Measurements from ENCODE around the gene TRIM8.

TRIM8 gene

GRCh38 chr10:102669206-102670064, 25.2 kb downstream of the TRIM8 start:
- TF ChIP-seq RAD21 (IDR thresholded peaks at IDR 0.05; ENCODE audit: low read depth) (peak; percentile 40; the same call in 1 of the 2 replicates), YY1 (IDR thresholded peaks at IDR 0.05; ENCODE audit: low read depth) (no peak), ZBTB7A (IDR thresholded peaks at IDR 0.05; ENCODE audit: low read depth) (peak; percentile 92), TEAD4 (IDR thresholded peaks at IDR 0.05) (no peak), REST (IDR thresholded peaks at IDR 0.05; ENCODE audit: low read depth) (no peak), MAX (IDR thresholded peaks at IDR 0.05) (no peak), CREB1 (IDR thresholded peaks at IDR 0.05; ENCODE audit: low read depth) (no peak), EGR1 (IDR thresholded peaks at IDR 0.05) (no peak)

- TF ChIP-seq MAX (IDR thresholded peaks at IDR 0.05), result no peak
These were observed 25.9 kb downstream of the TRIM8 start for GRCh38 chr10:102670065-102670670.

DNA sequence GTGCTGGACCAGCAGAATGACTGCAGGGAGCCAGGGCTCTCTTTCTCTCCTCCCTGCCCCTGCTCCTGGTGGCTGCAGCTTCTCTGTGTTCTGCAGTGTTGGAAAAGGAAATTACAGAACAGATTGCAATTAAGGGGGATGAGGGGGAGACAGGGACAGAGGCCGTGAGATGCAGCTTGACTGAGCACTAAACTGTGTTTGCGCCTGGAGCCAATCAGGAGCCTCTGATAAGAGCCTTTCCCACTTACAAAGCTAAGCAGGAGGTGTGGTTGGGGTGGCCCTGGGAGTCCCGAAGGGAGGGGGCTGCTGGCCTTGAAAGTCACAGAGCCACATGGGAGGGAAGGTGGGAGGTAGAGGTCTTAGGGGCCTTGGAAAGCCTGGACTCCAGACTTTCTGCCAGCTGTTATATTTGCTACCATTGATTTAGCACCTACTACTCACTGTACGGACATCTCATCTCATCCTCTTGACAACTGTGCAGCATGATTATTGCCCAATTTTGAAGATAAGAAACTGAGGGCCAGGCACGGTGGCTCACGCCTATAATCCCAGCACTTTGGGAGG, 26.7 kb downstream of the TRIM8 start:
- no peak for TF ChIP-seq YY1 (IDR thresholded peaks at IDR 0.05; ENCODE audit: low read depth)
- TF ChIP-seq TEAD4 (IDR thresholded peaks at IDR 0.05), result no peak
- TF ChIP-seq REST (IDR thresholded peaks at IDR 0.05; ENCODE audit: low read depth), result no peak

- TF ChIP-seq CREB1 (IDR thresholded peaks at IDR 0.05; ENCODE audit: low read depth), result no peak
- TF ChIP-seq MAX (IDR thresholded peaks at IDR 0.05), result no peak
- no peak for TF ChIP-seq USF1 (IDR thresholded peaks at IDR 0.05)
- no peak for TF ChIP-seq YY1 (IDR thresholded peaks at IDR 0.05; ENCODE audit: low read depth)
- no peak for TF ChIP-seq EGR1 (IDR thresholded peaks at IDR 0.05)
- no peak for TF ChIP-seq TCF12 (IDR thresholded peaks at IDR 0.05; ENCODE audit: low read depth)
- no peak for TF ChIP-seq TEAD4 (IDR thresholded peaks at IDR 0.05)
- no peak for TF ChIP-seq EP300 (IDR thresholded peaks at IDR 0.05; ENCODE audit: borderline replicate concordance)
- no peak for TF ChIP-seq TAF1 (IDR thresholded peaks at IDR 0.05; ENCODE audit: low read depth)
- TF ChIP-seq ZBTB7A (IDR thresholded peaks at IDR 0.05; ENCODE audit: low read depth), result no peak
- no peak for TF ChIP-seq FOXM1 (IDR thresholded peaks at IDR 0.05; ENCODE audit: borderline replicate concordance, low read depth)
- no peak for TF ChIP-seq RAD21 (IDR thresholded peaks at IDR 0.05; ENCODE audit: low read depth)
- TF ChIP-seq NFIC (IDR thresholded peaks at IDR 0.05), result no peak
- no peak for TF ChIP-seq REST (IDR thresholded peaks at IDR 0.05; ENCODE audit: low read depth)
- no peak for TF ChIP-seq CEBPB (IDR thresholded peaks at IDR 0.05)
These were observed 29.0 kb downstream of the TRIM8 start for GRCh38 chr10:102673236-102673818.
